GM12873 (cell line): ENCODE results near the gene SEMA4D.

Source experiments
- TF ChIP-seq, protein P1 (sequence below): IDR thresholded peaks from 2 replicates; pipeline ENCODE4 v1.5.1; 2012; ENCODE audit warnings: low read depth, mild to moderate bottlenecking, moderate library complexity, low read length, control low read depth; ENCODE audit not compliant: insufficient read depth; ENCODE audit errors: missing control alignments

Gene SEMA4D

GRCh38 chr9:89349607-89350006 lies 148.3 kb downstream of the SEMA4D start:
- TF ChIP-seq, protein P1, sequence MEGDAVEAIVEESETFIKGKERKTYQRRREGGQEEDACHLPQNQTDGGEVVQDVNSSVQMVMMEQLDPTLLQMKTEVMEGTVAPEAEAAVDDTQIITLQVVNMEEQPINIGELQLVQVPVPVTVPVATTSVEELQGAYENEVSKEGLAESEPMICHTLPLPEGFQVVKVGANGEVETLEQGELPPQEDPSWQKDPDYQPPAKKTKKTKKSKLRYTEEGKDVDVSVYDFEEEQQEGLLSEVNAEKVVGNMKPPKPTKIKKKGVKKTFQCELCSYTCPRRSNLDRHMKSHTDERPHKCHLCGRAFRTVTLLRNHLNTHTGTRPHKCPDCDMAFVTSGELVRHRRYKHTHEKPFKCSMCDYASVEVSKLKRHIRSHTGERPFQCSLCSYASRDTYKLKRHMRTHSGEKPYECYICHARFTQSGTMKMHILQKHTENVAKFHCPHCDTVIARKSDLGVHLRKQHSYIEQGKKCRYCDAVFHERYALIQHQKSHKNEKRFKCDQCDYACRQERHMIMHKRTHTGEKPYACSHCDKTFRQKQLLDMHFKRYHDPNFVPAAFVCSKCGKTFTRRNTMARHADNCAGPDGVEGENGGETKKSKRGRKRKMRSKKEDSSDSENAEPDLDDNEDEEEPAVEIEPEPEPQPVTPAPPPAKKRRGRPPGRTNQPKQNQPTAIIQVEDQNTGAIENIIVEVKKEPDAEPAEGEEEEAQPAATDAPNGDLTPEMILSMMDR: no peak

DNA sequence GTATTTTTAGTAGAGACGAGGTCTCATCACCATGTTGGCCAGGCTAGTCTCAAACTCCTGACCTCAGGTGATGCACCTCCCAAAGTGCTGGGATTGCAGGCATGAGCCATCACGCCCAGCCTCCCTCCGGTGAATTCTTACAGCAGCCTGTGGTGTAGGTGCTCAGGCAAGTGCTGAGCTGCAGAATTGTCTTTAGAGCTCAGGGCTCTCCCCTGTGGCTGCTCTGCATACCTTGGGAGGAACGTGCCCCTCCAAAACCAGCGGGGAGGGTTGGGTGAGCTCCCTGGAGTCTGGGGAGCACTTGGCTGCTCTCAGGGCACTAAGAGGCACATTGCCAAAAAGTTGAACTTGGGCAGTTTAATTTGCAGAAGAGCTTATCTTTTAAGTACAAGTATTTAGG lies 150.3 kb downstream of the SEMA4D start:
- TF ChIP-seq, protein P1: no peak

DNA sequence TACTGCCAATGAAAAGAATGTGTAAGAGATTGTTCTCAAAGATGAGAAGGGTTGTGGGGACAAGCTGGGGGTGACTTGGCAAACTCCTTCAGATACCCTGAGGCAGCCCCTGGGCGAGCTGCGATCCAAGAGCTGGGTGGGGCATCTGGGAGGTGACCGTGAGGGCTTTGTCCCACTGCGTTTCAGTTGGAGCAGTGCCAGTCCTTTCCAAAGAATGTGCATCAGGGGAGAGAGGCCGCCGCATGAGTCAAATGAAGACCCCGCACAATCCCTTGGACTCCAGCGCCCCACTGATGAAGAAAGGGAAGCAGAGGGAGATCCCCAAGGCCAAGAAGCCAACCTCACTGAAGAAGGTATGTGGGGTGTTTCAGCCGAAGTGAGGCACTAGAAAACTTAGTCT lies 151.2 kb downstream of the SEMA4D start:
- TF ChIP-seq, protein P1: no peak

- TF ChIP-seq, protein P1: no peak
Measured at GRCh38 chr9:89345476-89345875, 152.4 kb downstream of the SEMA4D start.

- TF ChIP-seq, protein P1: no peak
Measured at GRCh38 chr9:89342948-89343347, 155.0 kb downstream of the SEMA4D start.

DNA sequence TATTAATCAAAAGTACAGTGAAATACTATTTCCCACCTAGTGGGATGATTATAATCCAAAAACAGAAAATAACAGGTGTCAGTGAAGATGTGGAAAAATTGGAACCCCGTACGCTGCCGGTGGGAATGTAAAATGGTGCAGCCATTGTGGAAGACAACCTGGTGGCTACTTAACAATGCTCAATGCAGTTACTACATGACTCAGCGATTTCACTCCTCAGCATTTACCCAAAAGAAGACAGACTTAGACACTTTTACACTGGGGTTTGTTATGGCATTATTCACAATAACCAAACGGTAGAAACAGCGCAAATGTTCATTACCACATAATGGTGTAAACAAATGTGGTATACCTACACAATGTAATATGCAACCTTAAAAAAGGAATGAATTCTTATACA lies 155.7 kb downstream of the SEMA4D start:
- TF ChIP-seq, protein P1: no peak

DNA sequence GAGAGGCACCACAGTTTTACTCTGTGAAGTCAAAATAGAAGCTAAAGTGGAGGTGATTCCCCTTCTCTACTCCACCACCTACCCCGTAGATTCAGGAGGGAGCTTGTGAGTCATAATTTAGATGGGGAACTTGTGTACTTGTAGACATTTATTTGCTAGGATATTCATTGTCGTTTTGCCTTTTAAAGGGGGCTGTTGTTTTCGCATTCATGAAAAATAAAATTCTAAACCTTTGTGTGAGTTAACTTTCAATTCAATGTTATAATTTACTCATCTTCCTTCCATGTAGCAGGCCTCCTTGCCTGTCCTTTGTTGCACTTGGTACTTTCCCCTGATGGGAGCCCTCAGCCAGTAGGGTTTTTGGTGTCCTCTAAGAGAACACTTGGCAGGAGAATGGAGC lies 157.6 kb downstream of the SEMA4D start:
- TF ChIP-seq, protein P1: no peak
